Neural cell (in vitro differentiated cells): ENCODE measurements around the gene KRT14. TPM values are rescaled to one million over a fixed set of nuclear protein-coding genes. Genes with fewer than 3 reads are reported as not detected.
"Not testable (repeated sequence)": the region's sequence is repeated elsewhere in the genome, so short reads cannot be mapped to it uniquely, and the experiment has no call there.

ENCODE experiments used
- H2AFZ ChIP-seq: fragments of 200-600, 300-800 bp; sonication (generic), shearing (Covaris generic); 2 replicates; pipeline ENCODE4 v1.6.0; 2014; ENCODE audit warnings: low read depth, mild to moderate bottlenecking, antibody characterized with exemption, low read length, moderate library complexity
- H3F3A ChIP-seq: fragments of 200-600 bp; shearing (Covaris generic); 2 replicates; pipeline ENCODE4 v1.6.1; 2016; ENCODE audit warnings: mild to moderate bottlenecking, moderate library complexity, mixed read lengths, antibody characterized with exemption, low read length; ENCODE audit not compliant: insufficient read depth, poor library complexity, severe bottlenecking
- H3K27ac ChIP-seq: fragments of 200-600, 300-800 bp; sonication (generic), shearing (Covaris generic); 2 replicates; pipeline ENCODE4 v1.5.1; 2014; ENCODE audit warnings: mild to moderate bottlenecking, low read length, moderate library complexity
- H3K27me3 ChIP-seq: fragments of 300-800, 200-600 bp; sonication (generic), shearing (Covaris generic); 2 replicates; pipeline ENCODE4 v1.6.0; 2014; ENCODE audit warnings: mild to moderate bottlenecking, low read depth, low read length, moderate library complexity; ENCODE audit not compliant: insufficient read depth
- H3K36me3 ChIP-seq: fragments of 300-800, 200-600 bp; sonication (generic), shearing (Covaris generic); 2 replicates; pipeline ENCODE4 v1.5.1; 2014; ENCODE audit warnings: mild to moderate bottlenecking, antibody characterized with exemption, low read length, moderate library complexity; ENCODE audit not compliant: insufficient read depth
- H3K4me2 ChIP-seq: fragments of 300-800, 200-600 bp; sonication (generic), shearing (Covaris generic); 2 replicates; pipeline ENCODE4 v1.6.0; 2014; ENCODE audit warnings: mild to moderate bottlenecking, low read length
- H3K4me3 ChIP-seq: fragments of 300-800, 200-600 bp; sonication (generic), shearing (Covaris generic); 2 replicates; pipeline ENCODE4 v1.5.1; 2014; ENCODE audit warnings: mild to moderate bottlenecking, low read length, moderate library complexity
- H3K79me2 ChIP-seq: fragments of 200-600 bp; shearing (Covaris generic); replicated peaks from 2 replicates; pipeline ENCODE4 v1.6.0; 2014; ENCODE audit warnings: mild to moderate bottlenecking, low read length, moderate library complexity; ENCODE audit not compliant: insufficient read depth
- H3K9ac ChIP-seq: fragments of 300-800, 200-600 bp; sonication (generic), shearing (Covaris generic); 2 replicates; pipeline ENCODE4 v1.6.1; 2016; ENCODE audit warnings: mild to moderate bottlenecking, low read length, mixed read lengths
- H3K9me2 ChIP-seq: fragments of 200-600 bp; shearing (Covaris generic); 2 replicates; pipeline ENCODE4 v1.6.1; 2016; ENCODE audit warnings: mild to moderate bottlenecking, low read length, mixed read lengths; ENCODE audit not compliant: insufficient read depth
- H3K9me3 ChIP-seq: fragments of 200-600, 300-800 bp; sonication (generic), shearing (Covaris generic); 2 replicates; pipeline ENCODE4 v1.6.1; 2016; ENCODE audit warnings: mild to moderate bottlenecking, mixed run types, low read length, moderate library complexity, mixed read lengths
- H4K20me1 ChIP-seq: fragments of 200-600 bp; shearing (Covaris generic); 2 replicates; pipeline ENCODE4 v1.6.1; 2016; ENCODE audit warnings: mild to moderate bottlenecking, mixed run types; ENCODE audit not compliant: insufficient read depth
- CTCF ChIP-seq: fragments of 450-650 bp; IDR thresholded peaks from 2 replicates; pipeline ENCODE4 v1.5.1; 2014; ENCODE audit warnings: antibody characterized with exemption, mild to moderate bottlenecking, moderate library complexity; ENCODE audit not compliant: poor library complexity, severe bottlenecking
- EP300 ChIP-seq: fragments of 450-650 bp; conservative IDR thresholded peaks from 2 replicates; pipeline ENCODE4 v1.6.1; 2014; ENCODE audit warnings: antibody characterized with exemption, mild to moderate bottlenecking, moderate library complexity; ENCODE audit not compliant: poor library complexity, severe bottlenecking
- EZH2 ChIP-seq: fragments of 200-600, 300-800 bp; shearing (Covaris generic), sonication (generic); IDR thresholded peaks from 2 replicates; pipeline ENCODE4 v1.6.1; 2014; ENCODE audit warnings: antibody characterized with exemption, low read length, borderline replicate concordance, mild to moderate bottlenecking; ENCODE audit not compliant: insufficient read depth, poor library complexity, severe bottlenecking
- MXI1 ChIP-seq: fragments of 450-650 bp; conservative IDR thresholded peaks from 2 replicates; pipeline ENCODE4 v1.6.1; 2014; ENCODE audit warnings: antibody characterized with exemption, mild to moderate bottlenecking; ENCODE audit not compliant: poor library complexity, severe bottlenecking
- POLR2AphosphoS5 ChIP-seq: IDR thresholded peaks from 2 replicates; pipeline ENCODE4 v1.6.1; 2012
- RAD21 ChIP-seq: fragments of 450-650 bp; conservative IDR thresholded peaks from 2 replicates; pipeline ENCODE4 v1.6.1; 2014; ENCODE audit warnings: antibody characterized with exemption, mild to moderate bottlenecking, moderate library complexity
- REST ChIP-seq: IDR thresholded peaks from 2 replicates; pipeline ENCODE4 v1.6.1; 2012; ENCODE audit warnings: borderline replicate concordance
- SMC3 ChIP-seq: fragments of 450-650 bp; conservative IDR thresholded peaks from 2 replicates; pipeline ENCODE4 v1.6.1; 2014; ENCODE audit warnings: antibody characterized with exemption, mild to moderate bottlenecking, moderate library complexity; ENCODE audit not compliant: poor library complexity
- TAF1 ChIP-seq: IDR thresholded peaks from 2 replicates; pipeline ENCODE4 v1.6.1; 2012; ENCODE audit warnings: low read depth
- polyA plus RNA-seq: library from polyadenylated mRNA; depleted of rRNA; stranded (reverse); fragments of >200 nt; gene quantifications from 2 replicates; pipeline ENCODE4 v1.2.3, GENCODE V29; 2014

The KRT14 gene
- polyA plus RNA-seq, 1 donor from 2014 or later: not detected

GRCh38 chr17:41623184-41623861, 36.6 kb upstream of the KRT14 start:
- H3K9ac ChIP-seq: not testable (repeated sequence)

GRCh38 chr17:41622340-41623183, 35.9 kb upstream of the KRT14 start:
- H3K9me3 ChIP-seq, H3K4me3 ChIP-seq, H3K27ac ChIP-seq, H3K27me3 ChIP-seq, H3K79me2 ChIP-seq, H3K36me3 ChIP-seq, H4K20me1 ChIP-seq, H3K9me2 ChIP-seq, H3K9ac ChIP-seq, H3K4me2 ChIP-seq, H3F3A ChIP-seq, H2AFZ ChIP-seq: not testable (repeated sequence)

More at GRCh38 chr17:41623184-41623861, 36.6 kb upstream of the KRT14 start:
- H3K9me2 ChIP-seq, H3K36me3 ChIP-seq, H2AFZ ChIP-seq, H3K79me2 ChIP-seq, H3K4me3 ChIP-seq, H4K20me1 ChIP-seq, H3K27me3 ChIP-seq, H3K27ac ChIP-seq, H3K9me3 ChIP-seq, H3K4me2 ChIP-seq, H3F3A ChIP-seq: not testable (repeated sequence)

DNA sequence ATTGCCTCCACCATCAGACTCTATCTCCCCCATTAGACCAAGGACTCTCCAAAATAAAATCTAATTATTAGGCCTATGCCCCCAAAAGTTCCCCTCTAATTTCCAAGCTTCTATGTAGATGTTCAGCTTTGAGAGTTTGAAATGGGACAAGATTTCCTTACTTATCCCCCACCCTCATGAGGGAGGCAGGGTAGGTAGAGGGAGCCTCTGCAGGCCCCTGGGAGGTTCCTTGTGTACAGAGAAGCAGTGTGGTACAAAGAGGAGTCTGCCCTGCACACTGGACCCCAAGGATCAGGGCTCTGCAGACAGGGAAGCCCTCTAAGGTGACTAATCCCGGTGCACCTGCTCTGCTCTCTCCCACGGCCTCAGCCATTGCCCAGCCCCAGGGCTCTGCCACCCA, 35.2 kb upstream of the KRT14 start:
- Histone ChIP-seq H3K27me3 (no peaks in the 10 kb centered on the region), H3K79me2 (no peaks in the 10 kb centered on the region), H3K27ac (no peak overlapping the region), H3F3A (no peaks in the 10 kb centered on the region), H3K4me2 (no peak overlapping the region), H3K9me3 (no peaks in the 10 kb centered on the region), H3K4me3 (no peak overlapping the region), H2AFZ (no peak overlapping the region), H3K36me3 (no peaks in the 10 kb centered on the region), H3K9me2 (no peaks in the 10 kb centered on the region), H3K9ac (no peak overlapping the region), H4K20me1 (no peaks in the 10 kb centered on the region)
- no peak for TF ChIP-seq RAD21
- no peak for TF ChIP-seq MXI1
- no peak for TF ChIP-seq TAF1
- no peak for TF ChIP-seq EP300
- no peak for TF ChIP-seq REST
- TF ChIP-seq EZH2: no peak
- TF ChIP-seq SMC3: no peak
- TF ChIP-seq POLR2AphosphoS5: no peak
- TF ChIP-seq CTCF: no peak

- not testable (repeated sequence) for H3K36me3 ChIP-seq, H3K4me3 ChIP-seq, H3K79me2 ChIP-seq, H2AFZ ChIP-seq, H3K9ac ChIP-seq, H3K9me2 ChIP-seq, H3F3A ChIP-seq, H3K9me3 ChIP-seq, H3K27me3 ChIP-seq, H3K4me2 ChIP-seq, H4K20me1 ChIP-seq, H3K27ac ChIP-seq
Measured at GRCh38 chr17:41621435-41621817, 34.7 kb upstream of the KRT14 start.
